Thoracic aorta (tissue), 2 donors: ENCODE results near the gene ASIC3. TPM values are rescaled to one million over a fixed set of nuclear protein-coding genes. Genes with fewer than 3 reads are reported as not detected.

Experiments
- ATAC-seq: fragments of 150-250 bp; one replicate; pipeline ENCODE4 v1.8.0; 2017; ENCODE audit warnings: low read depth; ENCODE audit not compliant: insufficient number of reproducible peaks, low FRiP score
- DNase-seq: peaks from one replicate; pipeline ENCODE4 v3.0.0-alpha.2; 2020; ENCODE audit warnings: low spot score
- H3K27ac ChIP-seq, 2 donors: fragments of 200-600 bp; sonication (generic); 1 replicate in 1 of 2; 2 replicates in 1 of 2; pipeline ENCODE4 v1.5.1; 2016; ENCODE audit warnings: mild to moderate bottlenecking in 2 of 2, moderate library complexity in 2 of 2
- H3K27me3 ChIP-seq: fragments of 200-600 bp; sonication (generic); replicated peaks from 2 replicates; pipeline ENCODE4 v1.6.0; 2016; ENCODE audit warnings: mild to moderate bottlenecking; ENCODE audit not compliant: insufficient read depth
- H3K36me3 ChIP-seq: fragments of 200-600 bp; sonication (generic); one replicate; pipeline ENCODE4 v1.5.1; 2016
- H3K4me1 ChIP-seq, 2 donors: fragments of 200-600 bp; sonication (generic); 1 replicate in 1 of 2; 2 replicates in 1 of 2; pipeline versions ENCODE4 v1.5.1 to v1.6.0; 2016; ENCODE audit warnings: low read depth in 2 of 2, mild to moderate bottlenecking in 1 of 2; ENCODE audit not compliant: control insufficient read depth in 1 of 2
- H3K4me3 ChIP-seq: fragments of 200-600 bp; sonication (generic); 2 replicates; pipeline ENCODE4 v1.5.1; 2016; ENCODE audit warnings: mild to moderate bottlenecking
- H3K9me3 ChIP-seq: fragments of 200-600 bp; sonication (generic); 2 replicates; pipeline ENCODE4 v1.5.1; 2016
- CTCF ChIP-seq: fragments of 200-600 bp; sonication (generic); IDR thresholded peaks from one replicate; pipeline ENCODE4 v1.5.1; 2019; ENCODE audit warnings: antibody characterized with exemption
- total RNA-seq, 2 donors: library from RNA; depleted of rRNA; stranded (reverse); fragments of >200 nt; gene quantifications; one replicate each; pipeline versions ENCODE4 v1.1.0 to v1.2.3, GENCODE V29; 2016

Gene ASIC3
- total RNA-seq, 2 donors from 2014 or later, result 2.0 to 2.8 TPM

- ATAC-seq (no peak), DNase-seq (no peak)
- no peaks in the 10 kb centered on the region for H3K27me3 ChIP-seq
- H3K27ac ChIP-seq, result peak overlapping the region; percentile 53 to 87
- no peaks in the 10 kb centered on the region for H3K9me3 ChIP-seq
- H3K36me3 ChIP-seq, result no peaks in the 10 kb centered on the region
- H3K4me3 ChIP-seq, result peak overlapping the region; percentile 76
- no peak for TF ChIP-seq CTCF
- peaks cover 37 to 62% of the 10 kb centered on the region in 2 donors for H3K4me1 ChIP-seq
These were observed 37.0 kb downstream of the ASIC3 start for GRCh38 chr7:151085329-151085690.

GRCh38 chr7:151085691-151086620, 37.6 kb downstream of the ASIC3 start, which contains the start of gene AGAP3:
AGAP3 (plus strand) TSS chr7:151086475; CDS start chr7:151086742, 267 bp downstream.
- TF ChIP-seq CTCF, result no peak
- Histone ChIP-seq H3K9me3 (no peaks in the 10 kb centered on the region), H3K27me3 (no peaks in the 10 kb centered on the region), H3K36me3 (no peaks in the 10 kb centered on the region), H3K4me3 (peak within 1 kb of the TSS; percentile 84), H3K4me1 (peaks cover 37 to 60% of the 10 kb centered on the region in 2 donors), H3K27ac (peak within 1 kb of the TSS; percentile 72 to 87)
- ATAC-seq, result peak; percentile 21
- peak; percentile 52 for DNase-seq

- Histone ChIP-seq H3K27ac (peak overlapping the region; percentile 60 to 72), H3K9me3 (no peaks in the 10 kb centered on the region), H3K36me3 (no peaks in the 10 kb centered on the region), H3K27me3 (no peaks in the 10 kb centered on the region), H3K4me3 (peak overlapping the region; percentile 84), H3K4me1 (peaks cover 29 to 51% of the 10 kb centered on the region in 2 donors)
- no peak for TF ChIP-seq CTCF
- DNase-seq, result no peak
- ATAC-seq, result no peak
These were observed 38.5 kb downstream of the ASIC3 start for GRCh38 chr7:151086802-151087244.

- Histone ChIP-seq H3K27me3 (no peaks in the 10 kb centered on the region), H3K4me3 (peak overlapping the region; percentile 84), H3K36me3 (no peaks in the 10 kb centered on the region), H3K9me3 (no peaks in the 10 kb centered on the region), H3K27ac (peak overlapping the region; percentile 60 to 72), H3K4me1 (peaks cover 23 to 45% of the 10 kb centered on the region in 2 donors)
- no peak for TF ChIP-seq CTCF
- ATAC-seq, result no peak
- DNase-seq, result no peak
These were observed 39.1 kb downstream of the ASIC3 start for GRCh38 chr7:151087245-151088018.
